Measurements from ENCODE around the gene LIPC. TPM values are rescaled to one million over a fixed set of nuclear protein-coding genes. Genes with fewer than 3 reads are reported as not detected.

The LIPC gene
- total and polyA plus RNA-seq, 10 donors: 0.47 to 2.5 (median 1.0) TPM

- no peak for TF ChIP-seq CTCF (IDR thresholded peaks at IDR 0.05 in 8 of 11, conservative IDR thresholded peaks at IDR 0.05 in 3 of 11)
- TF ChIP-seq POLR2AphosphoS5 (IDR thresholded peaks at IDR 0.05): no peak
- no peak for TF ChIP-seq POLR2A (IDR thresholded peaks at IDR 0.05)
- no peaks in the 10 kb centered on the region for H3K36me3 ChIP-seq
- intact Hi-C loops (cut with DNase I; ENCODE audit: low total_unique reads): no loop called here
- H3K4me3 ChIP-seq: no peak overlapping the region
- no peaks in the 10 kb centered on the region for H3K27me3 ChIP-seq (replicated peaks in 1 of 7)
- H3K9me3 ChIP-seq: peaks cover 0 to 11% (median 4%) of the 10 kb centered on the region in 8 donors
- H3K27ac ChIP-seq: no peak overlapping the region
- no peak for DNase-seq
- no peaks in the 10 kb centered on the region for H3K4me1 ChIP-seq
- WGBS, 5 donors: 85 to 92% (median 88%) methylated on average over 11 of the region's 11 CpGs
Measured at GRCh38 chr15:58419803-58420524, 11.8 kb upstream of the LIPC start.

GRCh38 chr15:58420579-58421043, 11.2 kb upstream of the LIPC start:
- TF ChIP-seq POLR2A (IDR thresholded peaks at IDR 0.05) (no peak), CTCF (IDR thresholded peaks at IDR 0.05 in 8 of 11, conservative IDR thresholded peaks at IDR 0.05 in 3 of 11) (no peak), POLR2AphosphoS5 (IDR thresholded peaks at IDR 0.05) (no peak)
- H3K27me3 ChIP-seq (replicated peaks in 1 of 7): no peaks in the 10 kb centered on the region
- intact Hi-C loops (cut with DNase I; ENCODE audit: low total_unique reads): no loop called here
- no peaks in the 10 kb centered on the region for H3K36me3 ChIP-seq
- no peak for DNase-seq
- no peak overlapping the region for H3K27ac ChIP-seq
- no peak overlapping the region for H3K4me3 ChIP-seq
- H3K4me1 ChIP-seq: no peaks in the 10 kb centered on the region
- WGBS, 5 donors: 44 to 67% (median 64%) methylated on average over 5 of the region's 5 CpGs
- peaks cover 0 to 11% (median 4%) of the 10 kb centered on the region in 8 donors for H3K9me3 ChIP-seq

- H3K4me3 ChIP-seq: no peak overlapping the region
- no peaks in the 10 kb centered on the region for H3K36me3 ChIP-seq
- no peak for DNase-seq
- no peak for TF ChIP-seq CTCF (IDR thresholded peaks at IDR 0.05 in 8 of 11, conservative IDR thresholded peaks at IDR 0.05 in 3 of 11)
- no peak for TF ChIP-seq POLR2AphosphoS5 (IDR thresholded peaks at IDR 0.05)
- TF ChIP-seq POLR2A (IDR thresholded peaks at IDR 0.05): no peak
- no peaks in the 10 kb centered on the region for H3K4me1 ChIP-seq
- no peaks in the 10 kb centered on the region for H3K27me3 ChIP-seq (replicated peaks in 1 of 7)
- WGBS, 5 donors: 90 to 97% (median 93%) methylated on average over 6 of the region's 6 CpGs
- H3K27ac ChIP-seq: no peak overlapping the region
- no peaks in the 10 kb centered on the region for H3K9me3 ChIP-seq
- intact Hi-C loops (cut with DNase I; ENCODE audit: low total_unique reads): no loop called here
Measured at GRCh38 chr15:58423205-58423604, 8.6 kb upstream of the LIPC start.

DNA sequence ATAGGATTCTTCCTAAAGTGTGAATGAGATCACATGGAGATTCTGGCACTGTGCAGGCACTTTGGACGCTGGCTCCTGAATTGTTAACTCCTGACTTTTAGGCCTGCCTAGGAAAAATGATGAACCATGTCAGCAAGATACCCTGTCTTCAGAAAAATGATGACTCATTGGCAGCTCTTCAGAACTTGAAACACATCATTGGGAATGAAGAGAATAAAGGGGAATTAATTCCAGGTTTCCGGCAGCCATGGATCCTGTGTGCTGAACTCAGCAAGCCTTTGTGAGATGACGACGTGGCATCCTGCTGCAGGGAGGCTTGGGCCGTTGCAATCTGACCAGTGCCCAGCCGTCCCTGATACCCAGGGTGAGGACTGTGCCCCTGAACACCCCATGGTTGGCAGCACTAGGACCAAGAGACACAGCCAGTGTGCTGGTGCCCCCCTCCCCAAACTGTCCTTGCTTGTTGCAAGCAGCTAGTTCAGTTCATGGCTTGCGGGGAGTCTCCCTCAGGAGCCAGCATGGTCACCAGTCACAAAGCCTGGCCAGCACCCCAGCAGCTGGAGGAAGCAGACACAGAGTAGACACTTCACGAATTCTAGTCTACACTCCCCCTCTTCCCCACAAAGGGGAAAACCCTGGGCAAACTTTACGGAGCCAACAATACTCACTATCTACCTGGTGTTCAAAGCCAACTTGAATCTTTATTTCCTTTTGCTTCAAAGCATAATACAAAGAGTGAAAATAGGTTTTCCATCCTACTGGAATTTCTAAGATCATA, 7.8 kb upstream of the LIPC start:
- no peak for TF ChIP-seq CTCF (IDR thresholded peaks at IDR 0.05 in 8 of 11, conservative IDR thresholded peaks at IDR 0.05 in 3 of 11)
- TF ChIP-seq POLR2A (IDR thresholded peaks at IDR 0.05): no peak
- no peak for TF ChIP-seq POLR2AphosphoS5 (IDR thresholded peaks at IDR 0.05)
- 77 to 90% (median 87%) methylated on average over 8 to 9 of the region's 9 CpGs for WGBS, 5 donors

More for the DNA sequence above, 7.8 kb upstream of the LIPC start:
- no peak for DNase-seq
- Histone ChIP-seq H3K4me3 (no peak overlapping the region), H3K27me3 (replicated peaks in 1 of 7) (no peaks in the 10 kb centered on the region), H3K27ac (no peak overlapping the region), H3K9me3 (no peaks in the 10 kb centered on the region), H3K36me3 (no peaks in the 10 kb centered on the region), H3K4me1 (no peaks in the 10 kb centered on the region)
- intact Hi-C loops (cut with DNase I; ENCODE audit: low total_unique reads): no loop called here

Data from spleen (tissue), 11 donors.